Activated naive CD8-positive, alpha-beta T cell (primary cell): Measurements from ENCODE around the gene UHRF1.
"Not testable (repeated sequence)": the region's sequence is repeated elsewhere in the genome, so short reads cannot be mapped to it uniquely, and the experiment has no call there.

Source experiments
- H3K27ac Mint-ChIP-seq: one replicate; pipeline ENCODE4 v1.8.0; 2021; ENCODE audit warnings: mixed read lengths
- H3K27me3 Mint-ChIP-seq: one replicate; pipeline ENCODE4 v1.8.0; 2021; ENCODE audit warnings: mixed read lengths
- H3K36me3 Mint-ChIP-seq: one replicate; pipeline ENCODE4 v1.8.0; 2021; ENCODE audit warnings: mixed read lengths
- H3K4me1 Mint-ChIP-seq: one replicate; pipeline ENCODE4 v1.8.0; 2021; ENCODE audit warnings: low read depth, mixed read lengths
- H3K4me3 Mint-ChIP-seq: one replicate; pipeline ENCODE4 v1.8.0; 2021; ENCODE audit warnings: mild to moderate bottlenecking, mixed read lengths
- H3K9me3 Mint-ChIP-seq: one replicate; pipeline ENCODE4 v1.8.0; 2021; ENCODE audit warnings: low read depth, mixed read lengths

The UHRF1 gene

DNA sequence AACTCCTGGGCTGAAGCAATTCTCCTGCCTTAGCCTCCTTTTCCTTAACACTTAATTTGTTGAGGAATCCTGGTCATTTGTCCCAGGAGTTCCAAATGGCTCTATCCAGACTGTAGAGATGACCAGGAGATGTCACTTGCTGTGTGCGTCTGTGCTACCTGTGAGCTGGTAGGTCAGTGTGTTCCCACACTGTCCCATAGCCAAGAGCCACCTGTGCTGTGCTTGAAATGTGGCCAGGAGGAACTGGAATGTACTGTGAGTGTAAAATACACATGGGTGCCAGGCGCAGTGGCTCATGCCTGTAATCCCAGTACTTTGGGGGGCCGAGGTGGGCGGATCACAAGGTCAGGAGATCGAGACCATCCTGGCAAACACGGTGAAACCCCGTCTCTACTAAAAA lies 30.2 kb downstream of the UHRF1 start:
- Mint-ChIP-seq H3K9me3 (no peaks in the 10 kb centered on the region), H3K4me1 (no peaks in the 10 kb centered on the region), H3K4me3 (no peak overlapping the region), H3K27me3 (no peaks in the 10 kb centered on the region), H3K27ac (no peak overlapping the region), H3K36me3 (peaks cover 7% of the 10 kb centered on the region)

DNA sequence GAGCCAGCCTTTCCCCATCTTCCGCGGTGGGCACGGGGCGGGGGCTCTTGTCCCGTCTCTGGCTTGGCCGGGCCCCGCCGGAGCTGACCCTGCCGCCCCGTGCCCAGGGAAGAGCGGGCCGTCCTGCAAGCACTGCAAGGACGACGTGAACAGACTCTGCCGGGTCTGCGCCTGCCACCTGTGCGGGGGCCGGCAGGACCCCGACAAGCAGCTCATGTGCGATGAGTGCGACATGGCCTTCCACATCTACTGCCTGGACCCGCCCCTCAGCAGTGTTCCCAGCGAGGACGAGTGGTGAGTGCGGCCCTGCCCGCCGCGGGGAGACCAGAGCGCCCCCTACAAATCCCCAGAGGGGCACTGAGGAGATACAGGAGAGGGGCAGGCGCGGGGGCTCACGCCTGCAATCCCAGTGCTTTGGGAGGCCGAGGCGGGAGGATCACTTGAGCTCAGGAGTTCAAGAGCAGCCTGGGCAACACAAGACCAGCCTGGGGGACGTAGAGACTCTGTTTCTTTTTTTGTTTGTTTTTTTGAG lies 32.4 kb downstream of the UHRF1 start:
- H3K4me1 Mint-ChIP-seq, H3K9me3 Mint-ChIP-seq, H3K4me3 Mint-ChIP-seq, H3K27me3 Mint-ChIP-seq, H3K27ac Mint-ChIP-seq, H3K36me3 Mint-ChIP-seq: not testable (repeated sequence)

DNA sequence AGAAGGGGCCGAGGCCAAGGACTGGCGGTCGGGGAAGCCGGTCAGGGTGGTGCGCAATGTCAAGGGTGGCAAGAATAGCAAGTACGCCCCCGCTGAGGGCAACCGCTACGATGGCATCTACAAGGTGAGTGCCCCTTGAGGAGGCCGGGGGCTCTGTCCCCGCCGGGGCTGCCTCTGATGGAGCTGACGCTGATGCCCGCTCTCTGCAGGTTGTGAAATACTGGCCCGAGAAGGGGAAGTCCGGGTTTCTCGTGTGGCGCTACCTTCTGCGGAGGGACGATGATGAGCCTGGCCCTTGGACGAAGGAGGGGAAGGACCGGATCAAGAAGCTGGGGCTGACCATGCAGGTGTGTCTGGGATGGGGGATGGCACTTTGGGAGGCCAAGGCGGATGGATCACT lies 41.3 kb downstream of the UHRF1 start:
- H3K4me1 Mint-ChIP-seq, H3K36me3 Mint-ChIP-seq, H3K27me3 Mint-ChIP-seq, H3K27ac Mint-ChIP-seq, H3K9me3 Mint-ChIP-seq, H3K4me3 Mint-ChIP-seq: not testable (repeated sequence)

DNA sequence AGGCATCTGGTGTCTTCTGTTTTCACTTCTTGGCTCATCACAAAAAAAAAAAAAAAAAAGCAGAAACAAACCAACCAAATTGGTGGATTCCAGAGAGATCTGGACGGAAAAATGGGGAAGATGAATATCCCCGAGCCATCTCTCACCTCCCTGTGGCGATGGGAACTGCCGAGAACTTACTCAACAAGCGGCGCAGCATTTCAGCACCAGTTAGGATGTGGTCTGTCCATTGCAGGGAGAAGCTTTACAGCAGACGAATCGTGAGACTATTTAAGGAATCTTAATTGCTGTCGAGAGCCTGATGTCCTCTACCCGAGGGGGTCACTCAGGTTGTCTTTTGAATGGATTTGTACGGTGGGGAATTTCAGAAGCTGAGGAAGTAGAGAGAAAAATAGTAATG lies 42.4 kb downstream of the UHRF1 start:
- H3K36me3 Mint-ChIP-seq, result peaks cover 8% of the 10 kb centered on the region
- no peak overlapping the region for H3K27ac Mint-ChIP-seq
- no peaks in the 10 kb centered on the region for H3K4me1 Mint-ChIP-seq
- no peaks in the 10 kb centered on the region for H3K9me3 Mint-ChIP-seq
- no peaks in the 10 kb centered on the region for H3K27me3 Mint-ChIP-seq
- H3K4me3 Mint-ChIP-seq, result no peak overlapping the region

DNA sequence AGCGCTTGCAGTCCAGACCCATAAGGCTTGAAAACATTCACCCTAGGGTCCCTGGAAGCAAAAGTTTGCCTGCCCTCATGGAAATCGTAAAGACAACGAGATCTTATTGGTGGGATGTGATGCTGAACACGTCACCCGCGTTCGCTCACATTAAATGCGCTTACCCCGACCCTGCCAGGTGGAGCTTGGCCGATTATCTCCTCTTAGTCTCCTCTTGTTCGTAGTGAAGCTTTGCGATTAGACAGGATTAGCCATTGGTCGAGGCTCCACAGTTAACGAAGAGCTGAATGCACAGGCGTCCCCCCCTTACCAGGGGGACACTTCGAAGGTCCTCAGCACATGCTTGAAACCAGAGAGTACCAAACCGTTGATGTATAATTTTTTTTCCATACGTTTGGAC lies 43.6 kb downstream of the UHRF1 start:
- no peaks in the 10 kb centered on the region for H3K9me3 Mint-ChIP-seq
- H3K4me1 Mint-ChIP-seq, result no peaks in the 10 kb centered on the region
- no peaks in the 10 kb centered on the region for H3K27me3 Mint-ChIP-seq
- peaks cover 5% of the 10 kb centered on the region for H3K36me3 Mint-ChIP-seq
- no peak overlapping the region for H3K27ac Mint-ChIP-seq
- H3K4me3 Mint-ChIP-seq, result no peak overlapping the region

DNA sequence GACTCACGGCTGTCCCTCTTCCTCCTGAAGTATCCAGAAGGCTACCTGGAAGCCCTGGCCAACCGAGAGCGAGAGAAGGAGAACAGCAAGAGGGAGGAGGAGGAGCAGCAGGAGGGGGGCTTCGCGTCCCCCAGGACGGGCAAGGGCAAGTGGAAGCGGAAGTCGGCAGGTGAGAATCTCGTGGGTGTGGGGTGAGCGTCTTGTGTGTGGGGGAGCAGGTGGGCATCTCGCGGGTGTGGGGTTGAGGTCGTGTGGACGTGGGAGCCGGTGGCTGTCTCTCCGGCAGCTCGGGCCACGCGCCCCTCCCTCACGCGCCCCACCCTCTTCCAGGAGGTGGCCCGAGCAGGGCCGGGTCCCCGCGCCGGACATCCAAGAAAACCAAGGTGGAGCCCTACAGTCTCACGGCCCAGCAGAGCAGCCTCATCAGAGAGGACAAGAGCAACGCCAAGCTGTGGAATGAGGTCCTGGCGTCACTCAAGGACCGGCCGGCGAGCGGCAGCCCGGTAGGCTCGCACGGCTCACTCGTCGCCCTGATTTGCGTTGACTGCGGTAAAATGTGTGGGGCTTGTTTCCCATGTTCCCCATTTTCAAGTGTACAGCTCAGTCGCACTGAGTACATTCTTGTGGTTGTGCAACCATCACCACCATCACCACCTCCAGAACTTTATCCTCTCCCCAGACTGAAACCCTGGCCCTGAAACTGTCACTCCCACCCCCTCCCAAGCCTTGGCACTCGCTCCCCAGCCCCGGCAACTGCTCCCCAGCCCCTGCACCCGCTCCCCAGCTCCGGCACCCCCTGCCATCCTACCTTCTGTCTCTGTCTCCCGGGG lies 45.2 kb downstream of the UHRF1 start:
- H3K27ac Mint-ChIP-seq, H3K36me3 Mint-ChIP-seq, H3K4me1 Mint-ChIP-seq, H3K27me3 Mint-ChIP-seq, H3K9me3 Mint-ChIP-seq, H3K4me3 Mint-ChIP-seq: not testable (repeated sequence)

DNA sequence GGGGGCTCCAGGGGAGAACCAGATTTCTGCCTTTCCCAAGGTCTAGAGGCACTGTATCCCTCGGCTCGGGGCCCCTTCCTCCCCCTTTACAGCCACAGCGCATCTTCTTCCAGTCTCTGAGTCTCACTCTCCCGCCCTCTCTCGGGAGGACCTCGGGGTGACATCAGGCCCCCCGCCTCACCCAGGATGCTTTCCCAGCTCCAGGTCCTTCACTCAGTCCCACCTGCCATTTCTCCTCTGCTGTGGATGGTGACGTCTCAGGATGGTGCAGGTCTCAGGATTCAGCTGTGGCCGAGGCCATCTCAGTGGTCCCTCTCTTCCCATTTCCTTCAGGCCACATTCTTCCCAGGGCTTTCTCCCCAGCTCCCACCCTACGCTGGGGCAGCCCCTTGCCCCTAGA lies 46.0 kb downstream of the UHRF1 start:
- Mint-ChIP-seq H3K36me3 (peaks cover 5% of the 10 kb centered on the region), H3K27me3 (no peaks in the 10 kb centered on the region), H3K4me3 (no peak overlapping the region), H3K9me3 (no peaks in the 10 kb centered on the region), H3K27ac (no peak overlapping the region), H3K4me1 (no peaks in the 10 kb centered on the region)

DNA sequence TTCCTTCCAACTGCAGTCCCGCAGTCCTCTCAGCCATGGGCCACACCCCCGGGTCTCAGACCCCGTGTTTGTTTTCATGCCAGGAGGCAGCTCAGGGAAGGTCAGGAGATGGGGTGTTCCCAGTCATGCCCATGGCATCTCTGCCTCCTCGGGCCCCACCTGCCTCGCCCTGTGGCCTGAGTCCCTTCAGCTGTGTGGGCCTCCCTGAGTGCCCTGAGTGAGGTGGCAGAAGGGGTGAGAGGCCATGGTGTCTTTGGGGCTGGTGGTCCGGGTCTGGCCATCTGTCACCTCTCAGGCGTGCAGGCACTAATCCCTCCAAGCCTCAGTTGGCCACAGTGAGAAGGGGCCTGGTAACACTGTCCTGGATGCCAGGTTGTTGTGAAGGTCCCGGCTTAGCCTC lies 48.7 kb downstream of the UHRF1 start:
- H3K27me3 Mint-ChIP-seq, result no peaks in the 10 kb centered on the region
- no peaks in the 10 kb centered on the region for H3K4me1 Mint-ChIP-seq
- H3K36me3 Mint-ChIP-seq, result peaks cover 8% of the 10 kb centered on the region
- no peak overlapping the region for H3K27ac Mint-ChIP-seq
- no peaks in the 10 kb centered on the region for H3K9me3 Mint-ChIP-seq
- no peak overlapping the region for H3K4me3 Mint-ChIP-seq

DNA sequence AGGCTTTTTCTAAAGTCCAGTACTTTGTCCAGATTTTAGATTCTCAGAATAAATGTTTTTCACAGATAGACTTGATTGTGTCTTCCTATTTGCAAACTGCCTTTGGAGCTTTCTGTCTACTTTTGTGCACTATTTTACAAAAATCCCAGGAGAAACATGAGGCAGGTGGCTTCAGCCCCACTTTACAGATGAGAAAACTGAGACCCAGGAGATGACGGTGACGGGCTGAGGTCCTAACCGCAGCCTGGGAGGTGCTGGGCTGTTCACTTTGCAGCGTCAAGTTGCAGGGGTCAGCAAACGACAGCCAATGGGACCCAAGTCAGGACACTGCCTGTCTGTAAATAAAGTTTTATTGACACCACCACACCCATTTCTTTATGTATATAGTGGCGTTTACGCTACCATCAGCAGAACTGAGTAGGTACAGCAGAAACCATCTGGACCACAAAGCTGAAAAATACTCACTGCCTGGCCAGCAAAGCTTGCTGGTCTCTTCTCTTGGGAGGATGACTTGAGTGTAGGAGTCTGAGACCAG lies 52.9 kb downstream of the UHRF1 start:
- Mint-ChIP-seq H3K4me3 (no peak overlapping the region), H3K36me3 (peaks cover 3% of the 10 kb centered on the region), H3K4me1 (no peaks in the 10 kb centered on the region), H3K9me3 (no peaks in the 10 kb centered on the region), H3K27me3 (no peaks in the 10 kb centered on the region), H3K27ac (no peak overlapping the region)

DNA sequence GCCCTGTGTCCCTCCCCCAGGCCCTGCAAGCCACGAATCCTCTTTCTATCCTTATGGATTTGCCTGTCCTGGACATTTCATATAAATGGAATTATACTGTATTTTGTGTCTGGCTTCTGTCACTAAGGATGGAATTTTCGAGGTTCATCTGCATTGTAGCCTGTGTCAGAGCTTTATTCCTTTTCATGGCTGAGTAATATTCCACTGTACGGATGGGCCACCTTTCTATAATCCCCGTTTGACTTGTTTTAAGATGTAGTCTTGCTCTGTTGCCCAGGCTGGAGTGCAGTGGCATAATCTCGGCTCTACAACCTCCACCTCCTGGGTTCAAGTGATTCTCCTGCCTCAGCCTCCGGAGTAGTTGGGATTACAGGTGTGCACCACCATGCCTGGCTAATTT lies 55.8 kb downstream of the UHRF1 start:
- peaks cover 3% of the 10 kb centered on the region for H3K36me3 Mint-ChIP-seq
- no peaks in the 10 kb centered on the region for H3K27me3 Mint-ChIP-seq
- no peaks in the 10 kb centered on the region for H3K9me3 Mint-ChIP-seq
- H3K27ac Mint-ChIP-seq, result peak overlapping the region; percentile 16
- H3K4me3 Mint-ChIP-seq, result no peak overlapping the region
- H3K4me1 Mint-ChIP-seq, result peaks cover 11% of the 10 kb centered on the region

DNA sequence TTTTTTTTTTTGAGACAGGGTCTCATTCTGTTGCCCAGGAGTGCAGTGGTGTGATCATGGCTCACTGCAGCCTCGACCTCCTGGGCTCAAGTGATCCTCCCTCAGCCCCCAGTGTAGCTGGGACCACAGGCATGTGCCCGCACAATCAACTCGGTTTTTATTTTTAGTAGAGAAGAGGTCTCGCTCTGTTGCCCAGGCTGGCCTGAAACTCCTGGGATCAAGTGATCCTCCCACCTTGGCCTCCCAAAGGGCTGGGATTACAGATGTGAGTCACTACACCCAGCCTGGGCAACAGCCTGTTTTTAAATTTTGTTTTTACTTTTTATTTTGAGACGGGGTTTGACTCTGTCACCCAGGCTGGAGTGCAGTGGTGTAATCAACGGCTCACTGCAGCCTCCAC lies 57.3 kb downstream of the UHRF1 start:
- Mint-ChIP-seq H3K4me3 (no peak overlapping the region), H3K9me3 (no peaks in the 10 kb centered on the region), H3K27me3 (no peaks in the 10 kb centered on the region), H3K27ac (no peak overlapping the region), H3K36me3 (peaks cover 3% of the 10 kb centered on the region), H3K4me1 (peaks cover 26% of the 10 kb centered on the region)

DNA sequence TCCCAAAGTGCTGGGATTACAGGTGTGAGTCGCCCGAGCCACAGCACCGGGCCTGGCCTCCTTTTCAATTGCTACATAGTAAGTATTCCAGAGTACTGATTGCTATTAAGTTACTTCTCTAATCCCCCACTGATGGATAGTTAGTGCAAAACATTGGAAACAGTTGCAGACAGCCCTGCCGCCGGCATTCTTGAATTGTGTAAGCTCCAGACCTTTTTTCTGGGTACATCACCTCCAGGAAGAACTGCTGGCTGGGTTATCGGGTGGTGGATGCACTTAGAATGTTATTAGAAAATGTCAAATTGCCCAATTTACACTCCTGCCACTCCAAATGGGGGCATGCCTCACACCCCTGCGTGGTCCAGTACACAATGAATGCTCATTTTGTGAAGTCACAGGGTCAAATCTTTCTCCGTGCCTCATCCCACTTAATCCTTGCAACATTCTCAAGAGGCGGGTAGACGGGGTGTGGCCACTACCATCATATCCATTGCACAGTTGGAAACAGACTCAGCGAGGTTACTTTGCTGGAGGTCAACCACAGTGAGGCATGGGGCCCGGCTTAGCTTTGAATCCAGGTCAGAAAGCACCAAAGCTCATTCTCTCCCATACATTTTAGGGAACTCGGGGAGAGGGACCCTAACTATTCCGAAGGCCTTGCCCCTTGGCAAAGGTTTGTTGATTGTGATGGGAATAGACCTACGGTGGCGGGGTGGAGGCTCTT lies 58.6 kb downstream of the UHRF1 start:
- no peaks in the 10 kb centered on the region for H3K36me3 Mint-ChIP-seq
- H3K9me3 Mint-ChIP-seq, result no peaks in the 10 kb centered on the region
- H3K4me3 Mint-ChIP-seq, result peak overlapping the region; percentile 81
- no peaks in the 10 kb centered on the region for H3K27me3 Mint-ChIP-seq
- no peak overlapping the region for H3K27ac Mint-ChIP-seq
- H3K4me1 Mint-ChIP-seq, result peaks cover 30% of the 10 kb centered on the region

DNA sequence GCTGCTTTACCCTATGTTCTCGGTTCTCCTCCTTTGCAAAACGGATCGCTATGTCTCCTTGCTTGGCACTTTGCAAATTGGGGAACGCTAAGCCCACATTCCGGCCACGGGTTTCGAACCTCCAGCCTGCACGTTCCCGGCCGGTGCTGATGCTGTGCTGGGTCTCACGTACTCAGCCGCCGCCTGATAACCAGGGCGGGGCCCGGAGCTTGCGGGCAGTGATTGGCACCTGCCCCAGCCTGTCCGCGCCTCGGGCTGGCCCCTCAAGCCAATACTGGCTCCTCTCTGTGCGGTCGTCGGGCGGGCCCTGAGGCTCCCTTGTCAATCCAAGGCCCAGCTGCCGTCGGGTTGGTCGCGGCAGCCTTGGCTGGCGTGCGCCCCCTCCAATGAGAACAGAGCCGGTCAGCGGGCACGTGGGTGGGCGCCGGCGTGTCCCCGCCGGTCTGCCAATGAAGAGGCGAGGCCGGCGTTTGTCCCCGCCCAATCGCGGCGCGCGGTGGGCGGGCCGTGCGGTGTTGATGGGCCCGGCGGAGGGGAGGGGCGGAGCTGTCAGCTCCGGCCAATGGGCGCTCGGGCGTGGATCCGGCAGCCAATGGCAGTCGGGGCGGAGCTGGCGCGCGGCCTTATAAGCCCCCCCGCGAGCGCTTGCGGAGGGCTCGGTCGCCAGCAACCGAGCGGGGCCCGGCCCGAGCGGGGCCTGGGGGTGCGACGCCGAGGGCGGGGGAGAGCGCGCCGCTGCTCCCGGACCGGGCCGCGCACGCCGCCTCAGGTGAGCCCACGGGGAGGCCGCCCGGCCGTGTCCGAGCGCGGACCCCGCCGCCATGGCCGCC lies 59.4 kb downstream of the UHRF1 start, which contains the start of gene KDM4B:
TSS of gene KDM4B (plus strand) at position 652 of the 830 bp plus-strand sequence. CDS start 63,778 bp downstream, outside the sequence.
- Mint-ChIP-seq H3K9me3 (no peaks in the 10 kb centered on the region), H3K4me3 (peak within 1 kb of the TSS; percentile 92), H3K4me1 (peaks cover 31% of the 10 kb centered on the region), H3K27ac (peak within 1 kb of the TSS; percentile 72), H3K27me3 (no peaks in the 10 kb centered on the region), H3K36me3 (no peaks in the 10 kb centered on the region)

DNA sequence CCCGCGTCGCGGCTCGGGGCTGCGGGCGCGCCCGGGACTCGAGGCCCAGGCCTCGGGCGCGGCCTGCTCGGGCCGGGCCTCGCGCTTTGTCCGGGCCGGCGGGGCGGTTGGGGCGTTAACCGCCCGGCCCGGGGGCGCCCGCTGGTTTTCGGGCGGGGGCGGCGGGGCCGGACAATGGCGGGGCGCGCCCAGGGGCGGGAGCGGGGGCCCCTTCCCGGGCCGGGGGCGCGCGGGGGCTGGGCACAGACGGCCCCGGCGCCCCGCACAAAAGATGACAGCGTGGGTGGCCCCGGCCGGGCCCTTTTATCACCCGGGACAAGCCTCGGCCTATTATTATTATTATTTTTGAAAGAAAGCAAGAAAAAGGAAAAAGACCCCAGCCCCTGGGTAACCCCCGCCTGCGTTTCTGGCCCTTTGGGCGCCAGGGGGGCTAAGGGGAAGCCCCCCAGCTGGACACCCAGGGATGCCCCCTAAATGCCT lies 60.0 kb downstream of the UHRF1 start:
- no peaks in the 10 kb centered on the region for H3K36me3 Mint-ChIP-seq
- H3K4me3 Mint-ChIP-seq, result peak overlapping the region; percentile 92
- H3K27ac Mint-ChIP-seq, result peak overlapping the region; percentile 64
- H3K27me3 Mint-ChIP-seq, result no peaks in the 10 kb centered on the region
- H3K4me1 Mint-ChIP-seq, result peaks cover 31% of the 10 kb centered on the region
- no peaks in the 10 kb centered on the region for H3K9me3 Mint-ChIP-seq
